Smooth muscle cell (in vitro differentiated cells): ENCODE data around the gene CYLD. TPM values are rescaled to one million over a fixed set of nuclear protein-coding genes. Genes with fewer than 3 reads are reported as not detected.

Experiments used
- DNase-seq: peaks from one replicate; lab custom pipeline; 2025; ENCODE audit not compliant: unreplicated experiment; lab: John Stamatoyannopoulos, UW
- H2AFZ ChIP-seq: fragments of 200-600 bp; sonication (generic); 2 replicates; pipeline ENCODE4 v1.6.0; 2016; ENCODE audit warnings: antibody characterized with exemption, low read depth, mild to moderate bottlenecking
- H3F3A ChIP-seq: fragments of 200-600 bp; sonication (generic); 2 replicates; pipeline ENCODE4 v1.6.0; 2017; ENCODE audit warnings: antibody characterized with exemption, low read depth
- H3K27ac ChIP-seq: fragments of 200-600 bp; sonication (generic); 2 replicates; pipeline ENCODE4 v1.5.1; 2016; ENCODE audit warnings: low read depth, mild to moderate bottlenecking
- H3K27me3 ChIP-seq: fragments of 200-600 bp; sonication (generic); 2 replicates; pipeline ENCODE4 v1.6.1; 2016; ENCODE audit warnings: low read depth, mild to moderate bottlenecking
- H3K36me3 ChIP-seq: fragments of 200-600 bp; sonication (generic); 2 replicates; pipeline ENCODE4 v1.5.1; 2016; ENCODE audit warnings: low read depth
- H3K4me1 ChIP-seq: fragments of 200-600 bp; sonication (generic); 2 replicates; pipeline ENCODE4 v1.5.1; 2016; ENCODE audit warnings: low read depth
- H3K4me2 ChIP-seq: fragments of 200-600 bp; sonication (generic); 2 replicates; pipeline ENCODE4 v1.6.0; 2016; ENCODE audit warnings: mild to moderate bottlenecking
- H3K4me3 ChIP-seq: fragments of 200-600 bp; sonication (generic); 2 replicates; pipeline ENCODE4 v1.5.1; 2016; ENCODE audit warnings: mild to moderate bottlenecking
- H3K79me2 ChIP-seq: fragments of 200-600 bp; sonication (generic); 2 replicates; pipeline ENCODE4 v1.6.0; 2016; ENCODE audit warnings: low read depth, mild to moderate bottlenecking
- H3K9ac ChIP-seq: fragments of 200-600 bp; sonication (generic); 2 replicates; pipeline ENCODE4 v1.6.0; 2016; ENCODE audit warnings: low read depth
- H3K9me3 ChIP-seq: fragments of 200-600 bp; sonication (generic); replicated peaks from 2 replicates; pipeline ENCODE4 v1.5.1; 2016; ENCODE audit warnings: low read depth
- H4K20me1 ChIP-seq: fragments of 200-600 bp; sonication (generic); 2 replicates; pipeline ENCODE4 v1.6.0; 2016; ENCODE audit warnings: low read depth
- WGBS: methylation state at CpG from one replicate; pipeline ENCODE4 v1.1.7; 2016; ENCODE audit warnings: low lambda C conversion rate; 5-methylcytosine and 5-hydroxymethylcytosine counted together
- microRNA-seq: library from miRNA; unstranded; fragments of <30 nt; microRNA quantifications from one replicate; pipeline ENCODE4, GENCODE V29; 2016; ENCODE audit warnings: borderline number of aligned reads
- polyA plus RNA-seq: library from polyadenylated mRNA; unstranded; fragments of >200 nt; fragmentation: Nextera tagmentation; extraction: Ambion mirVana; gene quantifications from 2 replicates; pipeline ENCODE4 v1.2.1, GENCODE V29; 2016
- small RNA-seq: library from RNA; depleted of rRNA; stranded (forward); fragments of <200 nt; gene quantifications from one replicate; pipeline ENCODE3, GENCODE V24; 2014
- total RNA-seq: library from RNA; depleted of rRNA; stranded (reverse); fragments of >200 nt; gene quantifications from 2 replicates; pipeline ENCODE4 v1.2.3, GENCODE V29; 2014
- TF ChIP-seq, protein P1 (sequence below): fragments of 200-600 bp; sonication (generic); IDR thresholded peaks from 2 replicates; pipeline ENCODE4 v1.5.1; 2017; ENCODE audit warnings: borderline replicate concordance, mild to moderate bottlenecking, antibody characterized with exemption; ENCODE audit not compliant: insufficient read depth, poor library complexity, severe bottlenecking

Gene CYLD
- total and polyA plus RNA-seq, 2 experiments from 2014 or later, result 11.3 to 13.8 TPM

DNA sequence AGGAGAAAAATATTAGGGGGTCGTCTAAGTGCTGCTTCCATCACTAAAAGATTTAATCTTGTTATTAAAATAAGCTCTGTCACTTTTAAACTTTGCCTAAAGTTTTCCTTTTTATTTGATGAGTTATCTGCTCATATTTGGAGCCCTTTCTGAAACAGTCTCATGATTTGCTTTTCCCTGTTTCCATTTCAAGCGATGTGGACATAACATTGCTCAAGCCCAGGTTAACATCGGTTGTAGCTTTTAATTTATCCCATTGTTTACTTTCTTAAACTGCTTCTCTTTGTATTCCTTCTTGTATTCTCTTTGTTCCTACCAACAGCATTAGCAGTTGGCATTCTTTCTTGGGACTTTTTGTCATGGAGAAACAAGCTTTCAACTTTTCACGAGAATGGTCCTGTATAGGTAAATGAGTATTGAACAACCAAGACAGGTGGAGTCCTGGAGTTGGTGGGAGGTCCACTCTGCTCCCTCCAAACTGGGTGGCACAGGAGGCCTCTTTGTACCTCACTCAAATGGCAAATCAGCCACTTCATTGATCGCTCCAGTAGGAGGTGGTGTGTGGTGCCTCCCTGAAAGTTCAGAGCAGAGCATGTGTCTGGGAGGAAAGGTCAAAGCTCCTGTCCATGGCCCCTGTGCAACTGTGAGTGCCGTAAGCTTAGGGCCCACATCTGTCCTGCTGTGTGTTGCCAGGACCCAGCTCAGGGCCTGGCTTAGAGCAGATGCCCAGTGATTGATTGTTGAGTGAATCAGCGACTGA is 107.0 kb downstream of the CYLD start:
- H3K9me3 ChIP-seq, result no peaks in the 10 kb centered on the region
- no peak overlapping the region for H3K27ac ChIP-seq

More for the DNA sequence above, 107.0 kb downstream of the CYLD start:
- Histone ChIP-seq H3K9ac (no peak overlapping the region), H3K27me3 (peaks cover 11% of the 10 kb centered on the region), H3K79me2 (no peaks in the 10 kb centered on the region), H3K4me1 (peaks cover 3% of the 10 kb centered on the region), H3K36me3 (no peaks in the 10 kb centered on the region), H3K4me3 (no peak overlapping the region), H3F3A (no peaks in the 10 kb centered on the region), H2AFZ (no peak overlapping the region), H3K4me2 (no peak overlapping the region), H4K20me1 (no peaks in the 10 kb centered on the region)
- 87% methylated on average over 7 of the region's 7 CpGs for WGBS
- DNase-seq, result no peak
- TF ChIP-seq, protein P1, sequence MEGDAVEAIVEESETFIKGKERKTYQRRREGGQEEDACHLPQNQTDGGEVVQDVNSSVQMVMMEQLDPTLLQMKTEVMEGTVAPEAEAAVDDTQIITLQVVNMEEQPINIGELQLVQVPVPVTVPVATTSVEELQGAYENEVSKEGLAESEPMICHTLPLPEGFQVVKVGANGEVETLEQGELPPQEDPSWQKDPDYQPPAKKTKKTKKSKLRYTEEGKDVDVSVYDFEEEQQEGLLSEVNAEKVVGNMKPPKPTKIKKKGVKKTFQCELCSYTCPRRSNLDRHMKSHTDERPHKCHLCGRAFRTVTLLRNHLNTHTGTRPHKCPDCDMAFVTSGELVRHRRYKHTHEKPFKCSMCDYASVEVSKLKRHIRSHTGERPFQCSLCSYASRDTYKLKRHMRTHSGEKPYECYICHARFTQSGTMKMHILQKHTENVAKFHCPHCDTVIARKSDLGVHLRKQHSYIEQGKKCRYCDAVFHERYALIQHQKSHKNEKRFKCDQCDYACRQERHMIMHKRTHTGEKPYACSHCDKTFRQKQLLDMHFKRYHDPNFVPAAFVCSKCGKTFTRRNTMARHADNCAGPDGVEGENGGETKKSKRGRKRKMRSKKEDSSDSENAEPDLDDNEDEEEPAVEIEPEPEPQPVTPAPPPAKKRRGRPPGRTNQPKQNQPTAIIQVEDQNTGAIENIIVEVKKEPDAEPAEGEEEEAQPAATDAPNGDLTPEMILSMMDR, result no peak

Small RNAs within 50 kb of the gene (microRNA-seq; reads per million reads assigned to microRNA genes)
- not detected for gene MIR3181

Small RNAs within 50 kb of the gene (small RNA-seq; reads per million reads assigned to genes)
- gene MIR3181, result not detected

Other genes with a start within 250 kb of the CYLD start
- 4.5 and 5.6 TPM in 2 replicates for gene NKD1, start 193.7 kb upstream of the CYLD start, total RNA-seq
- 8.8 and 18.8 TPM in 2 replicates for gene NKD1, start 193.7 kb upstream of the CYLD start, polyA plus RNA-seq
- not detected in 2 replicates for gene SNX20, start 60.8 kb upstream of the CYLD start, total RNA-seq
- gene SNX20, start 60.8 kb upstream of the CYLD start, polyA plus RNA-seq, result not detected in 2 replicates
- gene NOD2, start 48.5 kb upstream of the CYLD start, total RNA-seq, result 0.63 and 0.90 TPM in 2 replicates
- 0.56 TPM in 1 of 2 replicates, not detected in the other for gene NOD2, start 48.5 kb upstream of the CYLD start, polyA plus RNA-seq